ENCODE measurements around the gene SLFNL1.
A peak's percentile ranks its signal among the peaks of the same experiment; 100 is the strongest.

Gene SLFNL1

DNA sequence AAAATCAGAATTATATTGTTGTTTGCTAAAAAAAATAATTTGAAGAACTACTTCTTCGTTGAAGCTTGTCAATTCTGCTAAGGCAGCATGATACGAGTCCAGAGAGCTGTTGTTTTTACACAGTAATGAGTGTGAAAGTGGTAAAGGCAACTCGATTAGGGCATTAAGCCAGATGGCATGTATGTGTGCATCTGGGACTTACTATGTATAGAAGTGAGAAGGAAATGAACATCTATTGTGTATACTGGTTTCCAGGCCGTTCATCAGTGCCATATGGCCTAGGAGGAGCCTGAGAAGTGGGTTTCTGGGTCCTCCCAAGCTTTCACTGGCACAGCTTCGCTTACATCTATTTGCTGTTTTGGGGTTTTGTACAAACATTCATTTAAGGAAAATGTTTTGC is 36.4 kb downstream of the SLFNL1 start:
- DNase-seq = no peak

DNA sequence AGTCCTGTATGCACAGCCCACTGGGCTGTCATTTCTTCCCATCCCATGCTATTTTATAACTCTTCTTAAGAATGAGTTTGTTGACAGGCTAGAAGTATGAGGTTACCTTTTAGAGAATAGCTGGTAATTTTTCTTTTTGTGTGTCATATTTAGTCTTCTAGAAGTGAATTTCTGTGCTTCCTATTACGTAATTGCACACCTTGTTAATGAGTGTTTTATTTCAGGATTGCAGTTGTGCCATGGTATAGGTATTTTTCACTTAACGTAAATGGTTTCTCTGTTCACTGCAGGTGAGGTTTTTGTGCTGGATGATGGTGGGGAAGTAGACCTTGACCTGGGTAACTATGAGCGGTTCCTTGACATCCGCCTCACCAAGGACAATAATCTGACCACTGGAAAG is 37.0 kb downstream of the SLFNL1 start:
- no peak for DNase-seq

- DNase-seq = no peak
These were observed 37.5 kb downstream of the SLFNL1 start for GRCh38 chr1:40984066-40984465.

DNA sequence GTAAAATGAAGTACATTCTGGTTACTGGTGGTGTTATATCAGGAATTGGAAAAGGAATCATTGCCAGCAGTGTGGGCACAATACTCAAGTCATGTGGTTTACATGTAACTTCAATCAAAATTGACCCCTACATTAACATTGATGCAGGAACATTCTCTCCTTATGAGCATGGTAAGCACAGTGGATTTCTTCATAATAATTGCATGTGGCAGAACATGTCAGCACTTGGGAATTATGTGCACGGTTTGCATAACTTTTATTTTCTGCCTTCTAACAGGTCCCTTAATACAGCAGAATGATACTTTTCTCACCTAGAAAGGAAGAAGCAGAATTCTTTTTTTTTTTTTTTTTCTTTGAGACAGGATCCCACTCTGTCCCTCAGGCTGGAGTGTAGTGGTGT is 38.2 kb downstream of the SLFNL1 start:
- no peak for DNase-seq

DNA sequence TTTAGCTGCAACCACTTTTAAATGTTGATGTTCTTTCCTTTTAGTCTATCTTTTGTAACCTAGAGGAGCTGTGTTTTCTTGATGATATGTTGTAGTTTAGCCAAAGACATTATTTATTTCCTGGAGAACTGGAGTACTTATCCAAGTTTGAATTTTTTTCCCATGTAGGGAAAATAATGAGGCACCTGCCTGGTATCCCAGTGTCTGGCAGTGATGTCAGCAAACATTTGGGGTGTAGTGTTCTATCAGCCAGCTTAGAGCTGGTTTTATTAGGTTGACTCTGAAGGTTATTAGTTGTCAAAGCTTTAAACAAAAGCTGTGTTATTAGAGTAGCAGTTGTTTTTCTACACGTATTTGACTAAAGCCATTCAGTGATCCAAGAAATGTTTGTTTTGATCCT is 38.8 kb downstream of the SLFNL1 start:
- DNase-seq = no peak

DNA sequence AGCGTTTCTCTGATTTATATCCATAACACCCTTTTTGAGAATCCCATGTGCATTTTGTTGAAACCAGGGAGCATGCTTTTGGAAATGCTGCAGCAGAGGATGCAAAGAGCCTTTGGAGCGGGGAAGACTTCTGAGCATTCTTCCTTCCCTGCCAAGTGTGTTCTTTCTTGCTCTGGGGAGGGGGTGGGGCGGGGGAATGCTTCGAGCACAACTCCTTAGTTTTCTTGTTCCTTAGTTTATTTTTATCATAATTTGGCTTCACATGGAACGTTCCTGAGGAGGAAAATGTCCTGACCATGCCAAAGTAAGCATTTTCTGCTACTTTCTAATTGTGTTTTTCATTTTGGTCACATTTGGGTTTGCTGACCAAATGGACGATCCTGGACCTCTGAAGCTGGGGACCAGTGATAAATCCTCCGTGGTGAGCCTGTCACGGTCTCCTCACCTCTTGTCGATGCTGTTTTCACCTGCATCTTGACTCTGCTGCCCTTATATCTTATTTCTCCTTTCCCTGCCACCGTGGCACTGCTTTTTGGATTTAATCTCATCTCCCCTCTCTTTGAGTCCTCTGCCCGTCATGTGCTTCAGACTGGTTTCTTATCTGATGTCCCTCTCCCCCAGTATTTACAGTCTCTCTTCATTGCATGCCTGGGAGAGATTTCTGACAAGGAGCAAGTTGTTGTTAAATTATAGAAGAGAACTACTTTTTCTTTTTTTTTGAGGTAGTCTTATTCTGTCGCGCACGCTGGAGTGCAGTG is 39.7 kb downstream of the SLFNL1 start:
- DNase-seq = peak; percentile 43

- DNase-seq = peak; percentile 45
These were observed 40.9 kb downstream of the SLFNL1 start for GRCh38 chr1:40980453-40981121.

- DNase-seq = no peak
These were observed 41.5 kb downstream of the SLFNL1 start for GRCh38 chr1:40980068-40980452.

DNA sequence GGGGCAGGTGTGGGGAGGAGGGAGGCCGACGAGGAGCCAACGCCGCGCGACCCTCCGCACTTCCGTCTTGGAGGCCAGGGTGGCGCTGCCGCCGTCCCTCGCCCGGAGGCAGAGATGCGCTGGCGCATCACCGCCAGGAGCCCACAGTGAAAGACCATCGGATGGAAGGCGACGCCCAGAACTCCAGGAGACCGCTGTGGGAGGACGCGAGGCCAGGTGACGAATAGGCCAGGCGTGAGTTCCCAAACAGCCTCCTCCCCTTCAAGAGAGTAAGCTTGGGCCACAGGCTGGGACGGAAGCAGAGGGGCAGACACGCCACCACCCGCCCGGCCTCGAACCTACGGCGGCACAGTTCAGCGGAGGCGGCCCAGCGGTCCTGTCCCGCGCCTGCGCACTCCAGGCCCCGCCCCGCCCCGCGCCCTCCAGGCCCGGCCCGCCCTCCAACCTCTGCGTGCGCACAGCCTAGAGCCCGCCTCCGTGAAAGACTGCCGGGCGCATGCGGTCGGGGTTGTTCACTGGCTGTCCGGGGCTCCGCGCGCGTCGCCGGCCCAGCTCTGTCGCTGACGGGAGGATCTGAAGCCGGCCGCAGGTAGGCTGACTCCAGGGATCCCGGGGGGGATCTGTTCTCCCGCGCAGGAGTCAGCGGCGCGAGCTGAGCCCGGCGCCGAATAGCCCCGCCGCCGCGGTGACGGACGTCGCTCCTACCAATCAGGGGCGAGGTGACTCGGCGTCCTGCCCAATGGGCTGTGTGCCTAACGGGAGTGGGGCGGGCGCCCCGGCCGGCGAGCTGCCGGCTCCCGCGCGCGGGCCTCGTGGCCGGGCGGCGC is 42.1 kb downstream of the SLFNL1 start, which contains the start of gene CTPS1:
TSS of gene CTPS1 (plus strand) at position 456 of the 827 bp plus-strand sequence. CDS start 3,595 bp downstream, outside the sequence.
- peak; percentile 92 for DNase-seq

DNA sequence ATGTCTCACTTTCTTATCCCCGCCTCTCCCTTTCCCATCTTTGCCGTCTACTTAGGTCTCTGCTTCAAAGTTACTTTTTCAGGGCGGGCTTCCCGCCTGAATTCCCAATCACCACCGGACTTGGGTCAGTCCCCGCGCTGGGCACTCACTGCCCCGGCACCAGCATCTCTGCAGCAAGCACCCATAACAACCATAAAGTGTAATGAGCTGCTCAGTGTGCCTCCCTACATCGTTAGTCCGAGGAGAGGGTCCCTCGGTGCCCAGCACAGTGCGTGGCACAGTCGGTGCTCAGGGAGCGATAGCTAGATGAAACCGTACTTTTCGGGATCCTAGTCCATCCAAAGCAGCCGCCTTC is 42.7 kb downstream of the SLFNL1 start:
- DNase-seq = no peak

DNA sequence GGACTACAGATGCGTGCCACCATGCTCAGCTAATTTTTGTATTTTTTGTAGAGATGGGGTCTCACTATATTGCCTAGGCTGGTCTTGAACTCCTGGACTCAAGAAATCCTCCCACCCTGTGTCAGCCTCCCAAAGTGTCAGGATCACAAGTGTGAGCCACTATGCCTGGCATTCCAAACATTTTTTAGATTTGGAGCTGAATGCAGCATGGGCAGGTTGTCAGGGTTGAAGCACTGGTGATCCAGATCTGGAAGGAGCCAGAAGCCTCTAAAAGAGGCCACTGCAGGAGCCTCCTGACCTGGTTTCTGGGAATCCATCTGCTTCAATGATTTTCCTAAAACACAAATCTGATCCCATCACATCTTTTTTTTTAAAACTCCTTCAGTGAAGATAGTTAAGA is 43.8 kb downstream of the SLFNL1 start:
- no peak for DNase-seq

GRCh38 chr1:40976952-40977690 is 44.4 kb downstream of the SLFNL1 start:
- DNase-seq = no peak

DNA sequence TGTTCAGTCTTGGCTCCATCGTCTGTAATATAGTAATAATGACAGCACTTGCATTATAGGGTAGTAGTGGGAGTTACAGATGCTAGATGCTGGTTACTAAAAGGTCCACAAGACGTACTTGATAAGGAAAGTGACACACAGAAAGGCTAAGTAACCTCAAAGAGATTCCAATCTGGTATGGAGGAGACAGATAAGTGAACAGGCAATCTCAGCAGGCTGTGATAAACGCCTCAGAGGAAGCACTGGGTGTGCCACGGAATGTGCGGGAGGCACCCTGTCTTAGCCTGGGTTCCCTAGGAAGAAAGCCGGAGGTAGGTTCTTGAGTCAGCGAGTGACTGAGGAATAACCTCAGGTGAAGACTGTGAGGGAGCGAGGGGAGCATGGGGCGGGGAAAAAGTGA is 46.6 kb downstream of the SLFNL1 start:
- DNase-seq = peak; percentile 70

DNA sequence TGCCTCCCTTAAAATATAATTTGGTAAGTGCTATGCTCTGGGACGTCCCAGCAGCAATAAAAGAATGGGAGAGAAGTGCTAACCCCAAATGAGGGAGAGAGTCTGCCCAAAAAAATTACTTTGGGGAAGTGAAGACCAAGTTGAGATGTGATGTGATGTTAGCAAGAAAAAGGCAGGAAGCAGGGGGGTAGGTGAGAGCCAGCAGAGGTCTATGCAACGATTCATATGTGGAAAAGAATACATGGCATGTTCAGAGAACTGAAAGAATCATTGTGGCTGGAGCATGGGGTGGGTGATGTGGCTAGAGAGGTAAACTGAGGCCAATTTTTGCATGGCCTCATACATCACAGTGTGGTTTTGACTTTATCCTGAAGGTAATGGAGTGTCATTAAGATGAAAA is 47.6 kb downstream of the SLFNL1 start:
- no peak for DNase-seq

- no peak for DNase-seq
These were observed 49.6 kb downstream of the SLFNL1 start for GRCh38 chr1:40971966-40972365.

GRCh38 chr1:40969445-40969844 is 52.1 kb downstream of the SLFNL1 start:
- no peak for DNase-seq

DNA sequence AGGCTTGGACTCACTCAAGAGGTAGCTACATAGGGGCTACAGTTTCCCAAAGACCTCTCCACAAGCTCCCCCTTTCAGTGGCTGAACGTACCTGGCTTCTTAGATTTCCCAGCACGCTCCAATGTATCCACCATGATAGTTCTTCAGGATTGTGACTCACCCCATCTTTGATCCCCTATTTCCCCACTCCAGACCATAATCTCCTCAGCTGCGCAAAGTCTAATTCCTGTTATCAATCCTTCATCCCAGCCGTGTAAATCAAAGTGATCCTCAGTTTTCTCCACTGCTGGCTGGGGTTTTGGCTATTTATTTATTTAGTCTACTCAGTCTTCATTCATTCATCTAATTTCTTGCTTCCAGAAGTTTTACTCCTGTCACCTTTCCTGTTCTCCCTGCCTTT is 55.1 kb downstream of the SLFNL1 start:
- DNase-seq = no peak
